Hematopoietic multipotent progenitor cell treated with erythropoietin and hydrocortisone succinate and interleukin-3 and kit ligand, for 17 days (in vitro differentiated cells): ENCODE measurements around the gene CRELD1.
"Not testable (repeated sequence)": the region's sequence is repeated elsewhere in the genome, so short reads cannot be mapped to it uniquely, and the experiment has no call there.

ENCODE experiments used
- DNase-seq: peaks from one replicate; pipeline ENCODE4 v3.0.0-alpha.2; 2015; ENCODE audit warnings: low spot score

CRELD1 gene

GRCh38 chr3:9935966-9936510 is 2.4 kb downstream of the CRELD1 start:
- DNase-seq, result no peak

GRCh38 chr3:9937486-9938238 is 4.0 kb downstream of the CRELD1 start:
- DNase-seq, result no peak

GRCh38 chr3:9938966-9939365 is 5.3 kb downstream of the CRELD1 start:
- no peak for DNase-seq

- not testable (repeated sequence) for DNase-seq
These were observed 6.3 kb downstream of the CRELD1 start for GRCh38 chr3:9939906-9940305.

GRCh38 chr3:9940746-9941145 is 7.1 kb downstream of the CRELD1 start:
- DNase-seq, result no peak

GRCh38 chr3:9942164-9942563 is 8.5 kb downstream of the CRELD1 start:
- DNase-seq, result no peak

- DNase-seq, result no peak
These were observed 9.5 kb downstream of the CRELD1 start for GRCh38 chr3:9942934-9943690.

- no peak for DNase-seq
These were observed 10.6 kb downstream of the CRELD1 start for GRCh38 chr3:9944271-9944670.

GRCh38 chr3:9945358-9945757 is 11.7 kb downstream of the CRELD1 start:
- DNase-seq, result no peak

DNA sequence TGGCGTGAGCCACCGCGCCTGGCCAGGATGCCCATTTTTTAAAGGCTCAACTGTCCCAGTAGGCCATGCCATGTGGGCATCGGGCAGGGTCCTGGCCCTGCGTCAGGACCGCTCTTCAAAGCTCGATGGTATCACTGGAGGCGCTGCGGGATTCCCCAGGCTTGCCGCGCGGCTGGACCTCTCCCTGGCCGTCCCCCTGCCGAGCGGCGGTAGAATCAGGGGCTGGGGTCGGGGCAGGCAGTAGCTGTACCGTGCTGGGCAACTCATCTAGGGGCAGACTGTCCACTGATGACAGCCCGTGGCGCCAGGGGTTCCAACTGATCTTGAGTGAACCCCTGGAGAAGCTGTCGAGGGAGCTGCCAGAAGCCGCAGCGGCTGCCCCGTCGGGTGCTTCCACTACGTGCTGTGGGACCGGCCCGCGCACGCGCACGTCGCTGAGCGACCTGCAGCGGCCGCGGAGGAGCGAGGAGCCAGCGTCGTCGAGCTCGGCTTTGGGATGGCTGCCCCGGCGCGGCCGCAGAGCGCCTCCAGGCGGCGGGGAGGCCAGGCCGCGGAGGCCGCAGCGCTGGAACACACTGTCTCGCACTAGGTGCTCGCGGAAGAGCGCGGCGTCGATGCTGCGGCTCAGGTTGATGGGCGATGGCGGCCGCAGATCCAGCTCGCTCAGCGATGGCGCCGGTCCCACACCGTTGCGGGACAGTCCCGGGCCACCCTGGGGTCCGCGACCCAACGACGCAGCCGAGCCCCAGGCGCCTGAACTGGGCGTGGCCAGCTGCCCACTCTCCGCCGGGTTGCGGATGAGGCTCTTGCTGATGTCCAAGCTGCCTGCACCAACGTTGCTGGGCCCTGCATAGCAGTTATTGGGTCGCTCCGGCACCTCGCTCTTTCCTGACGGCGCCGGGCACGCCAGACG is 12.7 kb downstream of the CRELD1 start:
- DNase-seq, result peak; percentile 69

DNA sequence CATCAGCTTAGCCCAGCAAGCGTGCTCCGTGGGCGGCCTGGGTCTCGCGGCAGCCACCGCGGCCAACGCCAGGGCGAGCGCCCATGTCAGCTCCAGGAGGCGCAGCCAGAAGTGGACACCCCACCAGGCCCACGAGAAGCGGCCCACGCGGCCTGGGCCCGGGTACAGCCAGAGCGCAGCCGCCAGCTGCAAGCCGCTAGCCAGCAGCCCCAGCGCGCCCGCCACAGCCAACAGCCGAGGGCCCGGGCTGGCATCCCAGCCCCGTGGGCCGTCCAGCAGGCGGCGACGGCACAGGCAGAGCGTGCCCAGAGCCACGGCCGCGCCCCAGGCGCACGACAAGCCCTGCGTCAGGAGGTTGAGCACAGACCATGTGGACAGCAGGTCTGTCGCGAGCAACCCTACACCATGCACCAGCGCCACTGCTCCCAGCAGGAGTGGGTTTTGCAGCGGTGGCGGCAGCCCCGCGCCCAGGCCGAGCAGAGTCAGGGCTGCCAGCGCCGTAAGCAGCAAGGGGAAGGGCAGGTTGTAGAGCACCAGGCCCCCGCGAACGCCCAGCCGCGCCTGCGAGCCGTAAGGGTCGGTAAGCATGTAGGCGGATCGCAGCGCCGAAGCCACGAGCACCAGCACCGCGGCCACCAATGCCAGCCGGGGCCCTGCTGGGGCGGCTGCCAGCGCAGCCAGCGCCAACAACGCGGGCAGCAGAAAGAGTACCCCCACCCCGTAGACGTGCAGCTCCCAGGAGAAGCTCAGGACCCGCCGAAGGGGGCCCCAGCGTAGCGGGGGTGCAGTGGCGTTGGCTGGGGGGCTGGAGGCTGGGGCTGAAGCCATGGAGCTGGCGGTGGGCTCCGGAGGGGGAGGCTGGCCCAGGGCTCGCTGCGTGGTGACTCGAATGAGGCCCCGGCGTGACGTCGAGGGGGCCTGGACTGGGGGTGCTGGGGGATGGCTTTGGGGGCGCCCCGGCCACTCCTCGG is 13.7 kb downstream of the CRELD1 start:
- no peak for DNase-seq

- no peak for DNase-seq
These were observed 15.0 kb downstream of the CRELD1 start for GRCh38 chr3:9948586-9948985.

GRCh38 chr3:9949115-9949514 is 15.5 kb downstream of the CRELD1 start:
- DNase-seq, result no peak

- no peak for DNase-seq
These were observed 16.0 kb downstream of the CRELD1 start for GRCh38 chr3:9949626-9950025.

- no peak for DNase-seq
These were observed 17.5 kb downstream of the CRELD1 start for GRCh38 chr3:9951126-9951525.

DNA sequence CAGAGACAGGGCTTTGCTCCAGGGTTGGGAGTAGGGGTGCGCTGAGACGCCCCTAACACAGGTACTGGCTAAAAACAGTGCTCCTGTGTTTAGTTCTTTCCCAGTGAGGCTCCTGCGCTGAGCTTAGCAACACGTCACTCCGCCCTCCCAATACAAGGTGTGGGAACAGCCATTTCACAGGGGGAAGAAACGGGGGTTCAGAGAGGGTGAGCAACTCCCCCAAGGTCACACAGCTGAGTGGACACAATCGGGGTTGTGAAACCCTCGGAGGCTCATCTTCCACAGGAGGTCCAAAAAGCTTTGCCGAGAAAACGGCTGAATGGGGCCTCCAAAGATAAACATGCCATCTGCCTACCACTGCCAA is 17.9 kb downstream of the CRELD1 start:
- no peak for DNase-seq

- DNase-seq, result no peak
These were observed 18.6 kb downstream of the CRELD1 start, which contains the start of gene PRRT3 for GRCh38 chr3:9951962-9952805. Gene PRRT3, minus strand, starts transcription at chr3:9952408. Its CDS starts 2,293 bp downstream, at chr3:9950115.

DNA sequence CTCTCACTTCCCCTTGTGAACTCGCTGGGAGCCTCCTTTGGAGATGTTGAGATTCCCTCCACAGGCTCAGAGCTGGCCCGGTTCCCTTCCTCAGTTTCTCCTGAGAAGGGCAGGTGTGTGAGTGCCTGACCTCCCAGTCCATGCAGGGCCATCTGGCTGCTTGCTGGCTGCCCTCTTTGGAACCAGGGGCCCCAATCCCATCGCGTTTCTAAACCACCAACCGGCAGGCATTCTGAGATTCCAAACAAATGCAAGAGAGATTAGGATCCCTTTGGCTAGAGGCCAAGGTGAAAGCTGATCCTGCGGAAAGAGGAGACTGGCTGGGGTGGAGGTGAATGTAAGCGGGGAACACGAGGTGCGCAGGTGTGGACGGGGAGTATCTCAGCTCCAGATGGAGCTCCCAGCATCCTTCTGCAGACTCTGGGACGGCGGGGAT is 21.5 kb downstream of the CRELD1 start:
- DNase-seq, result no peak

DNA sequence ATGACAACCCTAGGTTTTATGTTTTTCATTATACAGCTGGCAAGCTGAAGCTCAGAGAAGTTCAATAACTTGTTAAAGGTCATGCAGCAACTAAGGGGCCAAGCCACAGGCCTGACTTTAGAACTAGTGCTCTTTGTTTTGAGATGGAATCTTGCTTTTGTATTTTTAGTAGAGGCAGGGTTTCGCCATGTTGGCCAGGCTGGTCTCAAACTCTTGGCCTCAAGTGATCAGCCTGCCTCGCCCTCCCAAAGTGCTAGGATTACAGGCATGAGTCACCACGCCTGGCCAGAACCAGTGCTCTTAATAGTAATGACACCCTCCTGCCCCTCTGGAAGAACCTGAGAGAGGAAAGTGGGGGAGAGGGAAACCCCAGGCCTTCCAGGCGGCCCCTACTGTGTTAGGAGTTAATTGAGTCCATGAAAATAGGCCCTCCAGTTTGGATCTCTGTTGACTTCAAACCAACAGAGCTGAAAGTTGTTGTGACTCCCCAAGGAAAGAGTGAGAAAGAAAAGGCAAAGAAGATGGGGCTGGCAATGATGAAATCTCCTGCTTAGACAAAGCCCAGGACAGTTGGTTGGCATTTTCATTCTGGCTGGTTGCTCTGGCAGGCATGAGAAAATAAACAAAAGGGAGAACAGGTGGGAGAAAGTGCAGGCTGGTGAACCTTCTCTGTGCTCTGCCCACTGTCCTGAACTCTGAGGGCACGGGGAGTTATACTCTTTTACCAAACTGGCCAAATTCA is 22.1 kb downstream of the CRELD1 start:
- DNase-seq, result no peak
